ENCODE data around the gene FAM110C. TPM values are rescaled to one million over a fixed set of nuclear protein-coding genes. Genes with fewer than 3 reads are reported as not detected.

Gene FAM110C
- polyA plus RNA-seq, 1 donor from 2014 or later = not detected

- no peak overlapping the region for H3K4me3 Mint-ChIP-seq
- H3K4me1 Mint-ChIP-seq = no peaks in the 10 kb centered on the region
- H3K27ac Mint-ChIP-seq = peak overlapping the region in 1 of 3 donors; percentile 16
- no peaks in the 10 kb centered on the region for H3K36me3 Mint-ChIP-seq
- peaks cover under 1% of the 10 kb centered on the region for H3K27me3 Mint-ChIP-seq
- peaks cover 6 to 10% (median 7%) of the 10 kb centered on the region in 3 donors for H3K9me3 Mint-ChIP-seq
Measured at GRCh38 chr2:55587-56448, 9.5 kb upstream of the FAM110C start.

GRCh38 chr2:51613-52012 lies 5.3 kb upstream of the FAM110C start:
- peaks cover 0 to 1% (median 0%) of the 10 kb centered on the region in 3 donors for H3K4me1 Mint-ChIP-seq

GRCh38 chr2:47737-48136 lies 1.4 kb upstream of the FAM110C start:
- Mint-ChIP-seq H3K4me1 (peaks cover 0 to 5% (median 1%) of the 10 kb centered on the region in 3 donors), H3K27me3 (peaks cover 38% of the 10 kb centered on the region), H3K27ac (peak overlapping the region in 1 of 3 donors; percentile 32), H3K36me3 (peaks cover 1% of the 10 kb centered on the region), H3K4me3 (peak overlapping the region in 1 of 4 donors; percentile 58), H3K9me3 (peaks cover 0 to 6% (median 4%) of the 10 kb centered on the region in 3 donors)

More at GRCh38 chr2:51613-52012, 5.3 kb upstream of the FAM110C start:
- H3K27me3 Mint-ChIP-seq = peaks cover 24% of the 10 kb centered on the region
- peaks cover 1% of the 10 kb centered on the region for H3K36me3 Mint-ChIP-seq
- H3K27ac Mint-ChIP-seq = no peak overlapping the region
- no peak overlapping the region for H3K4me3 Mint-ChIP-seq
- peaks cover 4 to 9% (median 6%) of the 10 kb centered on the region in 3 donors for H3K9me3 Mint-ChIP-seq

- Mint-ChIP-seq H3K27me3 (peaks cover 38% of the 10 kb centered on the region), H3K4me3 (peak overlapping the region in 2 of 4 donors; percentile 12 to 73), H3K27ac (no peak overlapping the region), H3K9me3 (peaks cover 0 to 6% (median 4%) of the 10 kb centered on the region in 3 donors), H3K4me1 (peaks cover 0 to 5% (median 1%) of the 10 kb centered on the region in 3 donors), H3K36me3 (peaks cover 1% of the 10 kb centered on the region)
Measured at GRCh38 chr2:47346-47725, 1.0 kb upstream of the FAM110C start.

- Mint-ChIP-seq H3K4me1 (peaks cover 0 to 5% (median 1%) of the 10 kb centered on the region in 3 donors), H3K36me3 (peaks cover 1% of the 10 kb centered on the region), H3K9me3 (peaks cover 0 to 6% (median 4%) of the 10 kb centered on the region in 3 donors), H3K27me3 (peaks cover 38% of the 10 kb centered on the region), H3K27ac (no peak overlapping the region), H3K4me3 (no peak overlapping the region)
Measured at GRCh38 chr2:46131-46470, 204 bp downstream of the FAM110C start.

- H3K9me3 Mint-ChIP-seq = peaks cover 0 to 6% (median 4%) of the 10 kb centered on the region in 3 donors
- peaks cover 37% of the 10 kb centered on the region for H3K27me3 Mint-ChIP-seq
- peaks cover 0 to 5% (median 1%) of the 10 kb centered on the region in 3 donors for H3K4me1 Mint-ChIP-seq
- H3K36me3 Mint-ChIP-seq = peaks cover 1% of the 10 kb centered on the region
- H3K4me3 Mint-ChIP-seq = peak overlapping the region in 1 of 4 donors; percentile 9
- no peak overlapping the region for H3K27ac Mint-ChIP-seq
Measured at GRCh38 chr2:45342-46130, 769 bp downstream of the FAM110C start.

- peaks cover 0 to 6% (median 0%) of the 10 kb centered on the region in 3 donors for H3K9me3 Mint-ChIP-seq
- peaks cover 38% of the 10 kb centered on the region for H3K27me3 Mint-ChIP-seq
- peak overlapping the region in 3 of 4 donors; percentile 9 to 65 (median 32) for H3K4me3 Mint-ChIP-seq
- no peaks in the 10 kb centered on the region for H3K36me3 Mint-ChIP-seq
- peaks cover 0 to 5% (median 1%) of the 10 kb centered on the region in 3 donors for H3K4me1 Mint-ChIP-seq
- H3K27ac Mint-ChIP-seq = no peak overlapping the region
Measured at GRCh38 chr2:44748-45341, 1.5 kb downstream of the FAM110C start.

GRCh38 chr2:42788-43187 lies 3.5 kb downstream of the FAM110C start:
- Mint-ChIP-seq H3K36me3 (no peaks in the 10 kb centered on the region), H3K4me3 (no peak overlapping the region), H3K4me1 (peaks cover 0 to 5% (median 1%) of the 10 kb centered on the region in 3 donors), H3K27ac (no peak overlapping the region), H3K27me3 (peaks cover 35% of the 10 kb centered on the region), H3K9me3 (peaks cover 0 to 2% (median 0%) of the 10 kb centered on the region in 3 donors)

GRCh38 chr2:40465-40864 lies 5.8 kb downstream of the FAM110C start:
- H3K36me3 Mint-ChIP-seq = no peaks in the 10 kb centered on the region
- H3K27ac Mint-ChIP-seq = no peak overlapping the region
- peaks cover 24% of the 10 kb centered on the region for H3K27me3 Mint-ChIP-seq
- no peak overlapping the region for H3K4me3 Mint-ChIP-seq
- peaks cover 0 to 5% (median 0%) of the 10 kb centered on the region in 3 donors for H3K4me1 Mint-ChIP-seq
- peaks cover 0 to 2% (median 0%) of the 10 kb centered on the region in 3 donors for H3K9me3 Mint-ChIP-seq

- H3K4me1 Mint-ChIP-seq = peaks cover 0 to 3% (median 0%) of the 10 kb centered on the region in 3 donors
- no peaks in the 10 kb centered on the region for H3K36me3 Mint-ChIP-seq
- peaks cover 13% of the 10 kb centered on the region for H3K27me3 Mint-ChIP-seq
- no peak overlapping the region for H3K27ac Mint-ChIP-seq
- no peak overlapping the region for H3K4me3 Mint-ChIP-seq
- H3K9me3 Mint-ChIP-seq = no peaks in the 10 kb centered on the region
Measured at GRCh38 chr2:38155-38554, 8.2 kb downstream of the FAM110C start.

GRCh38 chr2:36318-36717 lies 10.0 kb downstream of the FAM110C start:
- peaks cover 15% of the 10 kb centered on the region for H3K27me3 Mint-ChIP-seq
- no peak overlapping the region for H3K27ac Mint-ChIP-seq
- H3K36me3 Mint-ChIP-seq = no peaks in the 10 kb centered on the region
- peaks cover 0 to 3% (median 0%) of the 10 kb centered on the region in 3 donors for H3K4me1 Mint-ChIP-seq
- no peaks in the 10 kb centered on the region for H3K9me3 Mint-ChIP-seq
- H3K4me3 Mint-ChIP-seq = no peak overlapping the region

- Mint-ChIP-seq H3K36me3 (no peaks in the 10 kb centered on the region), H3K9me3 (no peaks in the 10 kb centered on the region), H3K4me1 (peaks cover 0 to 3% (median 0%) of the 10 kb centered on the region in 3 donors), H3K27me3 (peaks cover 18% of the 10 kb centered on the region), H3K27ac (no peak overlapping the region), H3K4me3 (no peak overlapping the region)
Measured at GRCh38 chr2:35852-36251, 10.5 kb downstream of the FAM110C start.

- Mint-ChIP-seq H3K27me3 (peaks cover 10% of the 10 kb centered on the region), H3K4me1 (peaks cover 0 to 3% (median 0%) of the 10 kb centered on the region in 3 donors), H3K27ac (no peak overlapping the region)
Measured at GRCh38 chr2:33620-34019, 12.7 kb downstream of the FAM110C start.

GRCh38 chr2:32068-32467 lies 14.2 kb downstream of the FAM110C start:
- Mint-ChIP-seq H3K9me3 (no peaks in the 10 kb centered on the region), H3K4me1 (peaks cover 0 to 3% (median 2%) of the 10 kb centered on the region in 3 donors), H3K36me3 (no peaks in the 10 kb centered on the region), H3K27ac (no peak overlapping the region), H3K27me3 (peaks cover 10% of the 10 kb centered on the region), H3K4me3 (no peak overlapping the region)

More at GRCh38 chr2:33620-34019, 12.7 kb downstream of the FAM110C start:
- no peak overlapping the region for H3K4me3 Mint-ChIP-seq
- H3K9me3 Mint-ChIP-seq = no peaks in the 10 kb centered on the region
- H3K36me3 Mint-ChIP-seq = no peaks in the 10 kb centered on the region

- Mint-ChIP-seq H3K36me3 (no peaks in the 10 kb centered on the region), H3K9me3 (no peaks in the 10 kb centered on the region), H3K27ac (no peak overlapping the region), H3K4me3 (no peak overlapping the region), H3K27me3 (peaks cover 14% of the 10 kb centered on the region), H3K4me1 (peaks cover 0 to 6% (median 4%) of the 10 kb centered on the region in 3 donors)
Measured at GRCh38 chr2:29253-29652, 17.1 kb downstream of the FAM110C start.
